Amygdala (tissue), 56 donors: ENCODE data around the gene EPHX1.
A peak's percentile ranks its signal among the peaks of the same experiment; 100 is the strongest.
"Not testable (repeated sequence)": the region's sequence is repeated elsewhere in the genome, so short reads cannot be mapped to it uniquely, and the experiment has no call there.

Experiments
- DNase-seq, 56 donors: peaks; one replicate each; lab custom pipeline; 2025; lab: John Stamatoyannopoulos, UW

Gene EPHX1

DNA sequence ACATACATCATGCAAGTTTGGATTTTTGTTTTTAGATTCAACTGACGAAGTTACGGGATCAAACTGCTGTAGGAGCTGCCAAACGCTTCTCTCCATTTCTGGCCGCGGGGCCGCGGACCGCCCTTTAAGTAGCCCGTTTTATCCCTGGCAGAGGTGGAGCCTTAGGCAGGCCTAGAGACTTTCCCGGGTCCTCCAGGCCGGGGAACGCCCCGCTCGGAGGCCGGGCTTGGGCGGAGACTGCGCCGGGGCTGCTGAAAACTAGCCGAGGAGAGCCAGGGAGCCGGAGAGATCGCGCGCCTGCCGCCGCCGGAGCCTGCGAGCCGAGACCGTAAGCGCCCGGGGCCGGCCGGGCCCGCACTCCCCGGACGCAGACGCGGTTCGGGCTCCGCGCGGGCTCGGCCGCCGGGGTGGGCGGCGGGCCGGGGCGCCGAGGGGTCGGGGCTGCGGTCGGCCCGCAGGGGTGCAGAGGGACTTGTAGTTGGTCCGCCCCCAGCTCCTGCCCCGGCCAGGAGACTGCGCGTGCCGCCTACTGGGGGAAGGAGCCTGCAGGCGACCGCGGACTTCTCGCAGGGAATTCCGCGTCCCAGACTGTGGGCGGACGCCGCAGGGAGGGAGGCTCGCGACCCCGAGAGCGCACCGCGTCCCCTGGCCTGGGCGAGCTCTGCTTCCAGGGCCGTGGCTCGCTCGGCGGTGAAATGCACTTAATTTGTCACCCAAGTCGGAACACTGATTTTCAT lies at the start of gene EPHX1:
TSS of gene EPHX1 (plus strand) at position 283 of the 737 bp plus-strand sequence. CDS start 18,606 bp downstream, outside the sequence.
- DNase-seq = peak in 54 of 56 donors; percentile 22 to 87 (median 73)

- DNase-seq = no peak
Measured at GRCh38 chr1:225760531-225760930, 49.4 kb upstream of the EPHX1 start.

DNA sequence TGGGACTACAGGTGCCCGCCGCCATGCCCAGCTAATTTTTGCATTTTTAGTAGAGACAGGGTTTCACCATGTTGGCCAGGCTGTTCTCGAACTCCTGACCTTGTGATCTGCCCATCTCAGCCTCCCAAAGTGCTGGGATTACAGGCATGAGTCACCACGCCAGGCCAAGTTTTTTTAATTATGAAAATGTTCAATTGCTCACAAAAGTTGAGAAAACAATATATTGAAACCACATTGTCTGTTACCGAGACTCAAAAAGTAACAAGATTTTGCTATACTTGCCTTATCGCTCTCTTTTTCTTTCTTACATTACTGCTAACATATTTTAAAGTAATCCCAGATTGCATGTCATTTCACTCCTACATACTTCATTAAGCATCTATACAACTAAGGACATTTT lies 48.5 kb upstream of the EPHX1 start:
- DNase-seq = not testable (repeated sequence)

- no peak for DNase-seq
Measured at GRCh38 chr1:225762002-225762441, 47.9 kb upstream of the EPHX1 start.

- DNase-seq = no peak
Measured at GRCh38 chr1:225762444-225762843, 47.5 kb upstream of the EPHX1 start.

DNA sequence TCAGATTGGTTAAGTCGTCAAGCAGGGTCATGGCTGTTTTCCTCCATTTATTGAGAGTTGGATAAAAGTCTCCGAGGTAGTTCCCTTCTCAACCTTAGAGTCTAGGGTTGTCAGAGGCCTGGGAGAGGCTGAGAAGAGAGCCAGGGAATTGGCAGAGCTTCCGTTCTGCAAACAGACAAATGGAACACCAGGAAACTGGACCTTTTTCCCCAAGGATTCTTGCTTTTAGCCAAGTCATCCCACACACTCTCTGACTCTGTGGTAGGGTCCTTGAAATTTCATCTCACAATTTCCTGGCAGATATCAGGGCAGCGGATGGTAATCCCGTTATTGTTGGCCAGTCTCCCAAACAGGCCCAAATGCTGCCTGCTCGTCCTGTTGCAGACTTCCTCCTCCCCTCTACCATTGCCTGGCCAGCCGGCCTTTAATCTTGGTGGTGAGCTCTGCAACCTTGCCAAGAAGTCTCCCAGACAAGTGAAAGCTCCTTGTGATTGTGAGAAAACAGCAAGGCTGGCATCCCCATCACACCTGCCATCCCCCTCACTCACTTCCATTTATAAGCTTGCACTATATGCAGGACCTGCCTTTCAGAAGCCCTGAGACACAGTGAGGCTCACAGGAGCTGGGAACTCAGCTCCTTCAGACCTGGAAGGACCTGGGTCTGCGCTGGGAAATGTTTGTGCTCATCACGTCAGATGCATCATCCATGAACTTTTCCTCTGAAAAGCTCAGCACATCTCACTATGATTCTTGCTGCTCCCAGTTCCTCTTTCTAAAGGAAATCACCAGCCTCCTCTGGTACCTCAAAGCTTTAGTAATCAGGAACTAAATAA lies 46.0 kb upstream of the EPHX1 start:
- peak in 1 of 56 donors; percentile 21 for DNase-seq

DNA sequence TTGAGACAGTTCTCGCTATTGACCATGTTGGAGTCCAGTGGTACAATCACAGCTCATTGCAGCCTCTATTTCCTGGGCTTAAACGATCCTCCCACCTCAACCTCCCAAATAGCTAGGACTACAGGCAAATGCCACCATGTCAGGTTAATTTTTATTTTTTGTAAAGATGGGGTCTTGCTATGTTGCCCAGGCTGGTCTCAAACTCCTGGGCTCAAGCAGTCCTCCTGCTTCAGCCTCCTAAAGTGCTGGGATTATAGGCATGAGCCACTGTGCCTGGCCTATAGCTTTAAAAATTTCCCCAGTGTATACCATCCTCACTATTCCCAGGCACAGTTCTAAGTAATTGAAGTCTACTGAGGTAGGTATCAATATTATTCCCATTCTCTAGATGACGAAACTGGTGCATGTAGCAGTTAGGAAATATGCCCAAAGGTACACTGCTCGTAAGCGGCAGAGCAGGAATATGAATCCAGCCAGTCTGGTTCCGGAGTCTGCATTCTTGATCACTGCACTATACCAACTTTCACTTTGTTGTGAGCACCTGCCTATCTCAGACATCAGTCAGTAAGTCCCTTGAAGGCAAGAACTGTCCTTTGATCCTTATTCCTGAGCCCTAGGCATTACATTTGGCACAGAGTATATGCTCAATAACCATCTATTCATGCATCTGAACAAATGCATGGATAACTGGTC lies 43.8 kb upstream of the EPHX1 start:
- no peak for DNase-seq

- DNase-seq = peak in 3 of 56 donors; percentile 8 to 30 (median 16)
Measured at GRCh38 chr1:225766967-225767633, 42.8 kb upstream of the EPHX1 start.

DNA sequence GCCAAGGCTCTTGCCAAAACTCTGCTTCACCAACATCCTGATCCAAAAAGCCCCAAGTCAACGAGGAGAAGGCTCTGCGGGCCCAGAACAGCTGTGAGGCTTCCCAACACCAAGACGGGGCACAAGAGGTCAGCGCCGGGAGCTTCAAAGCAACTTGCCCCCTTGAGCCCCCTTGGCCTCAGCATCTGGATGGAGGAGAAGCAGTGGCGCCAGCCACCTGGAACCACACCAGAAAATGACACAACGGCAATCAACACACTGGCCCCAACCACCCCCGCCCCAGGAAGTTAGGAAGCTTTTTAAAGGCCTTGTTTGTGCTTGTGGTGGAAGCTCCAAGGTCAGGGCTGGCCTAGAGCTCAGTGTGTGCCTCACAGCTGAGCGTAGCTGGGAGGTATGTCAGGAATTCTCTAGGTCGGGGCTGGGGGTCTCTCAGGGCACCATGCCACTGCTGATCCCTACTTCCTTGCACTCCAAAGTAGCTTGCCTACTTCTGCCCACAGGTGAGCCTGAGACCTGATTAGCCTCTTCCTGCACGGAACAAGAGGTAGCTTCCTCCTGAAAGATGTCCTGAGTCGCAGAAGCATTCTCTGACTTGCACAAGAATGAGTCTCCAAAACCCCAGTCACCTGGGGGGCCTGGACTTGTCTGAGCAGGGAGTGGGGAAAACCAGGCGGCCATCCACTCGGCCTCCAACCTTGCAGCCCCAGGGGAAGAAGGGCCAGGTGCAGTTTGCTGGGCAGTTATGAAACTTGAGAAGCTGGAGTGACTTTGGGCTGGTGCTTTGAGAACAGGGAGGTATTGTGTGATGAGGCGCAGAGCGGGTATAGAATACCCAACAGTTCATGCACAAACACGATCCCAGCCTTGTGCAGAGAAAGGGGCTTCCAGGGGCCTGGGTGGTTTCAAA lies 42.0 kb upstream of the EPHX1 start:
- DNase-seq = peak in 7 of 56 donors; percentile 9 to 31 (median 23)

DNA sequence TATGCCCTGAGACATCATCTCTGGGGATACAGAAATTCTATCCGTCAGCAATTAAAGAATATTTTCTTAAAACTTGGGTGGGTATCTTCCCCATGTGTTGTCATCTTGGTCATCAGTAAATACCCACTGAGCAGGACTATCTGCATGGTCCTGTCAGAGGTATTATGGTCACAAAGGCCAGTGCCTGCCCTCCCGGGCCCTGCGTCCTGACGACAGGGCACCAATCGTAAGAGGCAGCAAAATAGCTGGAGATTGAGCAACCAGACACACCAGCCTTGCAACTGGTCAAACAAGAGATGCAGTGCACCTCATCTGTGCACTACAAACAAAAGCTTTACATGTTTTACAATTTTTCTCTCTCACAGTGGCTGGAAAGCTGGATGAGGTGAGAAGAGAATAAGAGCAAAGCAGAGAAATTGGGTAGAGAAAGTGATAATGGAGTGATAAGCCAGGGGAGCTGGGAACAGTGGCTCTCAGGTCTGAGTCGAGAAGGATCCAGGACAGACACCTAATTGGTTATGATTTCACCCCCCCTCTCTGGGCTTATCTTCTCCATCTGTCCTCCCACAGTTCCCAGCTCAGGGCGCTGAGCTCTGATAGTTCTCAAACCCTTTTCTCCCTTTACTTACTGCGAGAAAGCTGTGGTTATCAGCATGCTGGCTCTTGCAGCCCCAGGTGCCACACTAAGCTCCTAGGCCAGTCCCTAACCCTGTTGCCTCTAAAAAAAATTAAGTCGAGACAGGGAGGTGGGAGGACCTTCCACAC lies 41.1 kb upstream of the EPHX1 start:
- no peak for DNase-seq

- DNase-seq = no peak
Measured at GRCh38 chr1:225769687-225770086, 40.2 kb upstream of the EPHX1 start.

DNA sequence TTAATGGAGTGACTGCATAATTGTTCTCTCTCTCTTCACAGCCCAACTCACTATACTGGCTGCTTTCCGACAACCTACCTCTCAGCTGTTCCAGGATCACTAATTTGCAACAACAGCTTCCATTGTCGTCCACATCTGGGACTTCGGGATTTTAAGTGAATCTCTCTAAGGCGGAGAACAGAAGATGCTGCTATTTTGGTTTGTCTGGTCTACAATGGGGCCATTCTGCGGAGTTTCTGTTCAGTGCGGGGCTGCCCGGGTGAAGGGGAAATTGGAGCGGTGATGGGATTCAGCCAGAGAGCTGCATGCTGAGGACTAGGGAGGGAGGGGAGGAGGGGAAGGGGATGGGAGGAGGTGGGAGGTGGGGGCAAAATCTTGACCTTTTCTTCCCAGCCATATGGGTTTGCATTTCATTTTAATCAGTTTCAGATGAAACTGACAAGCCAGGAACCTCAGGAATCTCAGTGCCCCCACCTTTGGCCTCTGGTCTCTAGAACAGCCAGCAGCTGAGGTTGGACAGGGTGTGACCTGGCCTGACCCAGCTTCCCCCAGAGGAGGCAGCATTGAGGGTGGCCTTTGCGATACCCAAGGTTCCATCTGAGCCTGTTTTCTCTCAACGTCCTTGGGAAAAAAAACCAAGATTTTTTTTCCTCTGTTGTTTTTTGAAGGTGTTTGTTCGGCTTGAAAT lies 39.2 kb upstream of the EPHX1 start:
- peak in 9 of 56 donors; percentile 13 to 39 (median 20) for DNase-seq

DNA sequence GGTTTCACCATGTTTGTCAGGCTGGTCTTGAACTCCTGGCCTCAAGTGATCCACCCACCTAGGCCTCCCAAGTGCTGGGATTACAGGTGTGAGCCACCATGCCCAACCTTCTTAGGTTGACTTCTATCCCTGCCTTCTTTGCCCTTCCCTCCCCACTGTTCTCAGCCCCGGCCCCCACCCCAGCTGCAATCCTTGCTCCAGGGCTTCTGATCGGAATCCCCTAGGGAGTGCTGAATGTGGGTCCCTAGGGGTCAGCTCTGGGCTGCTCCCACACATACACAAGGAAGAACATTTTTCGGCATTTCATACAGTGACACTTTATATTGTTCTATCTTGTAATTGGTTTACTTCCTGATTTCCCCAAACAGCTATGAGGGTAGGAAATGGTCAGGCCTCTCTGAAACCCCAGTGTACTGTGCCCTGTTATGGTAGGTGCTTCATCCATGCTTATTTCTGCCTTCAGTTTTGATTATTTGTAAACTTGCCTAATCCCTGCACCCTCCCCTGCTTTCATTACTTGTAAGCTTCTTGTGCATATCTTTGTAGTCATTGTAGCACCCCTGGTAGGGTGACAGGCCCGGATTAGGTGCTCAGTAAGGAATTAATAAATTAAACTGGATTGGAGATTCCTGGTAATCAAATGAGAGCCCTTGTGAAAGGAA lies 38.1 kb upstream of the EPHX1 start:
- DNase-seq = no peak

DNA sequence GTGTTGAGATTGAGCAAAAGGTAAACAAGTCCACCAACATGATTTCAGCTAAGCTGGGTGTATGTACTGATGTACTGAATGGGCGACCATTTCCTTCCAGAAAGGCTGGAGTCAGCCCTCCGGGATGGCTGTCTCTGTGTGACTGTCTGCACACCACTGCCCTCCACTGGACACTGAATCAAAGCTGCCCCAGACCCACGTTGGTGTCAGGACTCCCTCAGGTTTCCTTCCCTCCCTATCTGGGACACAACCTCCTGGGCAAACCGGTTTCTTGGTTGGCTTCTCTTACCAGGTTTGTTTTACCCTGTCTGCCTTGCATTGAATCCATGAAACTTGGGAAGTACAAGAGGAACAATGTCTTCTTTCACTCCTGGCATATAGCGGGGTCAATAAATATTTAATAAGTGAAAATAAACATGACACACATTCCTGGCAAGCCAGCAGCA lies 37.6 kb upstream of the EPHX1 start:
- peak in 51 of 56 donors; percentile 15 to 87 (median 62) for DNase-seq

- no peak for DNase-seq
Measured at GRCh38 chr1:225772848-225773247, 37.1 kb upstream of the EPHX1 start.

DNA sequence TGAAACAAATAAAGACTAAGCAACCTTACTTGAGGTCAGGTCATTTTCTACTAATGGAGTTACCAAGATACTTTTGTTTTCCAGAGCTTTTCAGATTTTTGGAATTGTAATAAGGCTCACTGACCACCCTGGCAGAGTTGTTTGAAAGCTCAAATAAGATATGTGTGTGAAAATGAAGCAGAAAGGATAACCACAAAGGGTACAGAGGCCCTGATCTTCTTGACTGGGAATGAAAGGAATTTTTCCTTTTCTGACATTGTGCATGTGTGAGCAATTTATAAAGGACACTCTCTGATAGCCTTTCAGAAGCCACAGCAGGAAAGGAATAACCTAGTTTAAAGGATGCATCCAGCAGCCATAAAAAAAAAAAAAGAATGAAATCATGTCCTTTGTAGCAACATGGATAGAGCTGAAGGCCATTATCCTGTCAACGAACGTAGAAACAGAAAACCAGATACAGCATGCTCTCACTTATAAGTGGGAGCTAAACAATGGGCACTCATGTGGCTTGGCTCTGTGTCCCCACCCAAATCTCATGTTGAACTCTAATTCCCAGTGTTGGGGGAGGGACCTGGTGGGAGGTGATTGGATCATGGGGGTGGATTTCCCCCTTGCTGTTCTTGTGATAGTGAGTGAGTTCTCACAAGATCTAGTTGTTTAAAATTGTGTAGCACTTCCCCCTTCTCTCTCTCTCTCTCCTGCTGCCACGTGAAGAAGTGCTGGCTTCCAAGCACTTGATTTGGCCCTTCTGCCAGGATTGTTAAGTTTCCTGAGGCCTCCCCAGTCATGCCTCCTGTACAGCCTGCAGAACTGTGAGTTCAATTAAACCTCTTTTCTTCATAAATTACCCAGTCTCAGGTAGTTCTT lies 35.4 kb upstream of the EPHX1 start:
- no peak for DNase-seq
